HG03469 (cell line): ENCODE data around the gene ZDHHC24.
"Not testable (repeated sequence)": the region's sequence is repeated elsewhere in the genome, so short reads cannot be mapped to it uniquely, and the experiment has no call there.

Experiments used
- ATAC-seq: cut with Tn5 transposase; IDR thresholded peaks from one replicate; pipeline ENCODE4 v1.9.1; 2021; ENCODE audit warnings: mild to moderate bottlenecking, moderate library complexity, moderate number of reproducible peaks; ENCODE audit not compliant: unreplicated experiment

The ZDHHC24 gene

DNA sequence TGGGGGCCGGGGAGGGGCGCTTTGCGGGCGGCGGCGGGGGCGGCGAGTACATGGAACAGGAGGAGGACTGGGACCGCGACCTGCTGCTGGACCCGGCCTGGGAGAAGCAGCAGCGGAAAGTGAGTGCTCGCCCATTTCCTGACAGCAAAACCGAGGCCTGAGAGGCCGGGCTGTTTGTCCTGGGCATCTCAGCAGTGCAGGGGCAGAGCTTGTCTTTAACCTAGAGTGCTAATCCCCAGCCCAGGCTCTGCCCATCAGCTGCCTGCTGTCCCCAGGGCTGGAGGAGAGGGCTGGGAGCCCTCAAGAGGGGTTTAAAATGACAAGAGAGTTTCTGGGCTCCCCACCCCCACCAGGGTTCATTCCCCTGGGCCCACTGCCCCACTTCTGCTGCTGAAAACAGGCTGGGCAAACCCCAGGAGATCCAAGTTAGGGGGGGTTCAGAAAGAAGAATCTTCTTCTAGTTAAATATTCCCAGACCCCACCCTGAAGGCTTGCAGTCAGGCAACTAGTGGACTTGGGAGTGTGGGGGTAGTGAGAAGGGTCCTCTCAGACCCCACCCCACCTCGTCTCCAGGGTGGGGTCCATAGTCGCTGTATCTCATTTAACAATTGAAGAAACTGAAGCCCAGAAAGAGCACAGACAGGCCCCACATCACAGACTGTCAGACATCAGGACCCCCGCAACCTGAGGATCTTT is 1.3 kb upstream of the ZDHHC24 start:
- no peak for ATAC-seq

DNA sequence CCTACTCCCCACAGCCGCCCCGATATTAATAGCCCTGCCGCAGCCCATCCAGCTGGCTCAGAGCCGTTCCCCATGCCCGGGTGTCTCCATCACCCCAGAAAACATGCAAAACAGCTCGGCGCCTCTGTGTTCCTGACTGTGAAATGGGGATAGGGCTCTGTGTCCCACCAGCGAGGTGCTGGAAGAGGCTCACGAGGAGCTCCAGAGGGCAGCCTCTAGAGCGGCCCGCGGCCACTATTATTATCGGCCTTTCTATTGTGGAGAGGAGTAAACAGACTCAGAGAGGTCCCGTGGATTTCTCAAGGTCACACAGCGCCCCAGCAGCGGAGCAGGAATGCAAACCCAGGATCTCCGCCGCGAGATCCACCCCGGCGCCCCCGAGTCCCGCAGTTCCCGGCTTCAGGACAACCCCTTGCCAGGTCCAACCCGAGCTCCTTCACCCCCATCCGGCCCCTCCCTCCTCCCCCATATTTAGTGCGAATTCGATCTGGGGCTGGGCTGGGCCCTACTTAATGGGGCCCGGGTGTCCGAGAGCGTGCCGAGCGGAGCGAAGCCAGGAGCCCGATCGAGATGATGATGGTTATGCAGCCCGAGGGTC is 619 bp upstream of the ZDHHC24 start, which contains the start of gene ACTN3:
Gene ACTN3 (plus strand): TSS at position 536 of the 598 bp plus-strand sequence. CDS start 35 bp downstream, at position 571.
- ATAC-seq = no peak

DNA sequence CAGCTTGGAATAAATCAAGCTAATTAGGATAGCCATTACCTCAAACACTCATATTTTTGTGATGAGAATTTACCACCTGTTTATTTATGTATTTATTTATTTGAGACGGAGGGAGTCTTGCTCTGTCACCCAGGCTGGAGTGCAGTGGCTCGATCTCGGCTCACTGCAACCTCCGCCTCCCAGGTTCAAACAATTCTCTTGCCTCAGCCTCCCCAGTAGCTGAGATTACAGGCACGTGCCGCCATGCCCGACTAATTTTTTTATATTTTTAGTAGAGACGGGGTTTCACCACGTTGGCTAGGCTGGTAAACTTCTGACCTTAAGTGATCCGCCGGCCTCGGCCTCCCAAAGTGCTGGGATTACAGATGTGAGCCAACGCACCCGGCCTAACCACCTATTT is 896 bp downstream of the ZDHHC24 start:
- ATAC-seq = not testable (repeated sequence)

DNA sequence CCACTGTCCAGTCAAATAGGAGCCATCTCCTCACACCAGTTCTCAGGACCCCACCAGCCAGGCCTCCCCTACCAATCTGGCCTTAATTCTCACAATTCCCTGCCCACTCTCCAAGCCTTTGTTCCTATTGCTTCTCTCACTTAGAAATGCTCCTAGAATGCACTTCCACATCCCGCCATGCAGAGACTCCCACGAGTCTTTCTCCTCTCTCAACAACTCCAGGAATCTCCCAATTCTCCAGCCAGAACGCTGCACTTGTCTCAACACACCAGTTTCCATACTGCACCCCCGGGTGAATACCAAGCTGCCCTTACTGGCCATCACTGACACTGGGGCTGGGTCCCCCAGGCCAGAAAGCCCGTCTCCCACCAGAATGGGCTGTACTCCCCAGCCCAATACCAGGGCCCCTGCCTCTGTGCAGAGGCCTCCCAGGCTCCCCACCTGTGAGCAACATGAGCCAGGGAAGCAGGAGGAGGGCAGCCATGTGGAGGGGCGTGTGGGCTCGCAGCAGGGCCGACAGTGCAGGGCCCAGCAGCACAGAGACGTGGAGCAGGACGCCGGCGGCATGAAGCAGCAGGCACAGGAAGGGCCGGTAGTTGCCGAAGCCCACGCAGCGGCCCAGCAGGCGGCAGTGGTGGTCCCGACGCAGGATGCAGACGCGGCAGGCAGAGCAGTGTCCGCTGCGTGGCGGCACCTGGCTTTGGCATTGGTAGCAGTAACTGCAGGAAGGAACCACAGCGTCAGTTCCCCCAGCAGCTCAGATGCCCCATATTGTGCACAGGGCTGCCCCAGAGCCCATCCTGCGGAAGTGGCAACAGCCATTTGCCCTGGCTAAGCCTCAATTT is 2.4 kb downstream of the ZDHHC24 start:
- no peak for ATAC-seq

DNA sequence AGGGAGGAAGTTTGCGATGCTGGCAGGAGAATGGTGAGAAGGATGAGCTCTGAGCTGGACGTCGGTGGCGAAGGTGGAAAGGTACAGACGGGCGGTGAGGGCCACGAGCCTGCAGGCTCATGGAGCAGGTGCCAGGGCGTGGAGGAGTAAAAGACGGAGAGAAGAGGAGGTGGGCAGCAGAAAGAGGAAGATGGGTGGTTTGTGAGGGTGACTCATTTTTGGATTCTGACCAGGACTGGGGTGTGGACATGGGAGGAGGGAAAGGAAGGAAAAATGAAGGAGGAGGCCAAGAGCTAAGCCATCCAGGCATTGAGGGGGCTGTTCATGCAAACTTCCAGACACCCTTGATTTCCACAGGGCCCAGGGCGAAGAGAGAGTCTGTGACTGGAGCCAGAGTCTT is 3.5 kb downstream of the ZDHHC24 start:
- ATAC-seq = no peak

DNA sequence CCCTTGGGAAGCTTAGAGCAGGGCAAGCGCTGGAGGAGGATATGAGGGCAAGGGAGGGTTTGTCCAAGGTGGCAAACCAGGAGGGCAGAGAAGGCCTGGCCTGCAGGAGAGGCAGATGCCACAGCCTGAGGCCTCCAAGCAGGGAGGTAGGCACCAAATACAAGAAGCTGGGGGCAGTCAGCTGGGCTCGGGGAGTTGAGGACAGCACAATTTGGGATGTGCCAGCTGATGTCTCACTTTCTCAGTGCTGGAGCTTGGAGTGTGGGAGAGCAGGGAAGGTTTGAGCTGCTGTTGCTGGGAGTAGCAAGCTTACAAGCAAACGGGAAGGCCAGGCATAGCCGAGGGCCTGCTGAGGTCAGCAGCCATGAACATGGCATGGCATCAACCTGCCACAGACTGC is 4.0 kb downstream of the ZDHHC24 start:
- no peak for ATAC-seq

DNA sequence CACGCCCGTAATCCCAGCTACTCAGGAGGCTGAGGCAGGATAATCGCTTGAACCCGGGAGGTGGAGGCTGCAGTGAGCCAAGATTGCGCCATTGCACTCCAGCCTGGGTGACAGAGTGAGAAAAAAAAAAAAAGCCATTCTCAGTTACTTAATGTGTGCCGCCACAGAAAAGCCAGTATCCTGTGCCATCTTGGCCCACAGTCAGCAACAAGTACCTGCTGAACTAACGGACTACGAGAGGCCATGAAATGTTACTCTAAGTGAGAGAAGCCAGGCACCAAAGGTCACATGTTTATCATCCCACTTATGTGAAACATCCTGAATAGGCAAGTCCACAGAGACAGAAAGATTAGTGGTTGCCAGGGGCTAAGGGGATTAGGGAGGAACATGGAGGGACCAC is 5.2 kb downstream of the ZDHHC24 start:
- ATAC-seq = not testable (repeated sequence)

DNA sequence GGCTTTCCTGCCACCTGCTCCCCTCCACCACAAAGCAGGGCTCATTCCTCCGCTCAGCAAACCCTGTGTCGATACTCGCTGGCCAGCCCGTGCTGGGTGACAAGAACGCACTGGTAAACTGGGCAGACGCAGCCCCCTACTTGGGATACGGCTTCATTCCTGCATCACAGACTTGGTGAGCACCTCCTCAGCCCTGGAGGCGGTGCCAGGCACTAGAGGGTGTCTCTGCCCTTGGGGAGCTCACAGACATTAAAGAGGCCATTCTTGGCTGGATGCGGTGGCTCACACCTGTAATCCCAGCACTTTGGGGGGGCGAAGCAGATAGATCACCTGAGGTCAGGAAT is 6.0 kb downstream of the ZDHHC24 start:
- no peak for ATAC-seq

DNA sequence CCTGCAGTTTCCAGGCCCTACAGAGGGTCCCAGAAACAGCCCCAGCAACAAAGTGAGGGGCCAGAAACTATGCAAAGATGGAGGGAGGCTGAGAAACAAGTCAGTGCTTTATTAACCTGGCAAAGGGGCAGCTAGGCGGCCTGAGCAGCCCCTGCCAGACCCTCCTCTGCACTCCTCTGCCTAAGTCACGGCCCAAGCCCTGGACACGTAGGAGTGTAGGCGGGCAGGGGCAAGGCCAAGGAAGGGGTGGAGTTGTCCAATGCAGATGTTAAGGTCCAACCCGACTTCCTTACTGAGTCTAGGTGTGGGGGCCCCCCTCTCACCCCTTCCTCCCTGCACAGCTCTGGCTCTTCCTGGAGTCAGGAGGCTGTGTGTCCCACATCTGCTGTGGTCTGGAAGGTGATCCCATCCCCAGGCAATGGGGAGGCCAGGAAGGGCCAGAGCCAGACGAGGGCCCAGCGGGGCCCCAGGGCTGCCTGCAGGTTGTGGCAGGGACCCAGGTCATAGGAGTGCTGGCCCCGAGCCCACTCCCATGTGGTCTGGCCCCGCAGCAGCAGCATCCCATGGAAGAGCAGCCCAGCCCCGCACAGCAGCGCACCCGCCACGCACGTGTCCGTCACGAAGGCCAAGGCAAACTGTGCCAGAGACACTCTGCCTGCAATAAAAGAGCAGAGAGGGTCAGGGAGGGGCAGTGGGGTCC is 6.5 kb downstream of the ZDHHC24 start:
- ATAC-seq = no peak

DNA sequence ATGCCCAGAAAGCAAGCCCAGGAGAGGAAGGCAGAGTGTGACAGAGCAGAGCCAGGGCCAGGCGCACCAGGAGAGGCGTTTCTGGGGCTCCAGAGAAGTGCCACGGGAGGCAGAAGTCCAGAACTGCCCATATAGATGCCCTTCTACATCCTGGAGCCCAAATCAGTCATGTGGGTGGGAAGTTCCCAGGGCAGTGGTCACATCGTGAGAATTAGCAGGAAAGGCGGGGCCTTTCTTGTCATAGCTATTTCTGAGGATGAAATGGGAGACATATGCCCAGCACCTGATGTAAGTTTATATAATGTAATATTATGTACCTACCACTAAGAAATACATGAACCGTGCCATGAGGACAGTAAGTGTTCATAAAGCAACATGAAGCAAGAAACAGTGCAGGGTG is 13.1 kb downstream of the ZDHHC24 start:
- ATAC-seq = no peak

DNA sequence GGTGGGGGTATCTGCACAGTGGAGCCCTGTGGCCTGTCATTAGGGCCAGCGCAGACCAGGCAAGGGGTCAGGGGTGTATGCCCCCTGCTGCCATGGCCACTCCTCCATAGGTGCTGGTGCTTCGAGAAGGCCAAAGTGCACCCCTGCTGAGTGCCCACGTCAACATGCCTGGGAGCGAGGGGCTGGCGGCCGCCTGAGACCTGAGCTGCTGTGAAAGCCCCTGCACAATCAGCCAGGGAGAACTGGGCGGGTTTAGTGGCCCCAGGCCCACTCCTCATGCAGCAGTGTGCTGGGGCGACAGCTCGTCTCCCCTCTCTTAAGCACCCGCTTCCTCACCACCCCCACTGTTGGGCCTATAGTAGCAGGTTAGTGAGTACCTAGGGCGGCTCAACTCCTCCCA is 14.0 kb downstream of the ZDHHC24 start:
- ATAC-seq = no peak

DNA sequence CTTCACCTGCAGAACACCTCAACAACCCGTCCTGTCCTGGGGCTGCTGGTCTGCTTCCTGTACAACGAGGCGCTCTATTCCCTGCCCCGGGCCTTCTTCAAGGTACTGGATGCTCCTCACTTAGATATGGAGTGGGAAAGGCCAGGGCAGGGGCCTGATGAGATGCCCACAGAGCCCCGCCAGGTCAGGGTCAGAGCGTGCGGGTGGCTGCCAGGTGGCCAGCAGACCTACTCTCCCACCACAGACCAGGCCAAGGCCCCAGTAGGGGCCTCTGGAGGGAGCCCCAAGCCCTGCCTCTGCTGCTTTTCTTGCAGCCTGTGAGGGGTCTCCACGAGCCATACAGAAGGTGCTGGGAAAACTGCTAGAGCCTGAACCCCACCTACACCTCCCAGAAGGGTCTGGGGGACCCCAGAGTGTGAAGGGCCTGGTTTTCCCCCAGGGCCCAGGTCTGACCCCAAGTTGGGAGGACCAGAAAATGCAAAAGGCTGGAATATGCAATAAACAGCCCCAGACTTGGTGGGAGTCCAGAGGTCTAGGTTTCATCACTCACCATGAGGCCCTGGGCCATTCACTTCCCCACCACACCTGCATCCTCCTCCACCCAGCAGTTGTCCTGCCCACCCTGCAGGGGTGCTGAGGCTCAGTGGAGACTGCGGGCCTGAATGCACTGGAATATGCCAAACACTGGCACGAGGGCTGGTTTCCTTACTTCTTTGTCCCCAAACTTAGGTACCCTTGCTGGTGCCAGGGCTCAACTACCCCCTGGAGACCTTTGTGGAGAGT is 14.7 kb downstream of the ZDHHC24 start:
- ATAC-seq = no peak

DNA sequence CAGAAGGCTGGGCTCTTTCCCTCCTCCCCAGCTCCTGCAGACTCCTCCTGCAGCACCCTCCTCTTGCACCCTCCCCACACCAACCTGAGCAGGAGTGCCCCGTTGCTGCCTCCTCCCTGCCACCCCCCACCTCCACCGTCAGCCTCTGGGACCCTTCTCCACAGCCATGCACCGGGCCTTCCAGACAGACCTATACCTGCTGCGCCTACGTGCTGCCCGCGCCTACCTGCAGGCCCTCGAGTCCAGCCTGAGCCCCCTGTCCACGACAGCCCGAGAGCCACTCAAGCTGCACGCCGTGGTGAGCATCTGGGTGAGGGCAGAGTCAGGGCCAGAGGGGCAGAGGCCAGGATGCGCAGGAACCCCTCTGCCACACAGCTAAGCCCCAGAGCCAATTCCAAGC is 16.2 kb downstream of the ZDHHC24 start:
- ATAC-seq = no peak

DNA sequence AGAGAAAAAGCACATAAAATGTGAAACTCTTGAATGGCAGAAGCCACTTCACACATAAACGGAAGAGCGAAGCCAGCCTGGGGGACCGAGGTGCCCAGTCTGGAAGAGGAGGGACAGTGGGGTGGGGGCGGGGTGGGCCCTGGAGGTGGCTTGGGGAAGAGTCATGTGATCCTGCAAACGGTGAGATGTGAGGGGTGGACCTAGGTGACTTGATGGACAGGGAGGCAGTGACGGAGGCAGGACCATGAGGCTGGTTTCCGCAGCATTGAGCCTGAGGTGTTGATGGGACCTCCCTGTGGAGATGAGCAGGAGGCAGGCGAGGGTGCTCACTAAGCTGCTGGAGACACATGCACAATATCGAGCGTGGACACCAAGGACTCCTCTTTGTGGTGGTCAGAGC is 16.8 kb downstream of the ZDHHC24 start:
- ATAC-seq = no peak

DNA sequence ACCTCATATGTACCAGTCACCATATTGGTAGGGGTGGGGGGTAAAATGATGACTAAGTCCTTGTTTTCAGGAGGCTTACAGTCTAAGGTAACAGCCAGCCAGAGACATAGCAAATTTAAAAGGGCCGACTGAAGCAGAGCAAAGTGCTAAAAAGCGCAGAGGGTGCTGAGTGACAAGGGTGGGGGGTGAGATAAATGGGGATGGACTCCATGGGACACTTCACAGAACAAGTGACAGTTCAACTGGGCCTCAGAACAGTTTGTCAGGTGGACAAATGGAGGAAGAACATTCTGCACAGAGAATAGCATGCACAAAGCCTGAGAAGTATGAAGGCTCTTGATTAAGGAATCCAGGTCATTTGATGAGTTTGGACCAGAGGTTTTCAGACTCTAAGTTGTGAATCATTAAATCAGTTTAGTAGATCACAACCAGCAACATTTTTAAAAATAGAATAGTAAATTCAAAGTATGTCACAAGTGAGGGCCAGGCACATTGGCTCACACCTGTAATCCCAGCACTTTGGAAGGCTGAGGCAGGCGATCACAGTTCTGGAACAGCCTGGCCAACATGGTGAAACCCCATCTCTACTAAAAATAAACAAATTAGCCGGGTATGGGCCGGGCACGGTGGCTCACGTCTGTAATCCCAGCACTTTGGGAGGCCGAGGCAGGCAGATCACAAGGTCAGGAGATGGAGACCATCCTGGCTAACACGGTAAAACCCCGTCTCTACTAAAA is 21.4 kb downstream of the ZDHHC24 start:
- no peak for ATAC-seq

DNA sequence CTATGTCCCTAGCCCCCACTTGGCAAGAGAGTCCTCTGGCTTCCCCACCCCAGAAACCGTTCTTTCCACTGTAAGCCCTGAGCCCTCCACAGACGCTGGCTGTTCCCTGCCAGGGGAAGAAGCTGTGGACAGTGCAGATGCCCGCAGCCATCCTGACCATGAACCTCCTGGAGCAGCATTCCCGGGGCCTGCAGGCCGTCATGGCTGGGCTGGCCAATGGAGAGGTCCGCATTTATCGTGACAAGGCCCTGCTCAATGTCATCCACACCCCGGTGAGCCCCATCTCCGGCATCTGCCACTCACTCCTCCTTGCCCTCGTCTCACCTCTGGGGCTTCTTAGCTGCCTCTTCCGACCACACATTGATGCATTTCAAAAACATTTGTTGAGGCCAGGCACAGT is 22.2 kb downstream of the ZDHHC24 start:
- no peak for ATAC-seq

DNA sequence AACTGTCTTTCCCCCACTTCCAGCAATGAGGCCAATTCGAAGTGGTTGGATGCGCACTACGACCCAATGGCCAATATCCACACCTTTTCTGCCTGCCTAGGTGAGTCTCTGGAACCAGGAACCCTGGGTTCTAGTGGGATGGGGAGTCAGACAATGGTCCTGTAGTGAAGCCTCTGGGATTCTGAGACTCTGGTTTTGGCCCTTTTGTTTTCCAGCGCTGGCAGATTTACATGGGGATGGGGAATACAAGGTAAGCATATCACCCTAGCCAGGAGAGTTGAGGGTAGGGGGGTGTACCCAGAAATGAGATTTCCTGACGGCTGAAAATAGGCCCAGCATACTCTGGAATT is 34.9 kb downstream of the ZDHHC24 start:
- ATAC-seq = no peak

DNA sequence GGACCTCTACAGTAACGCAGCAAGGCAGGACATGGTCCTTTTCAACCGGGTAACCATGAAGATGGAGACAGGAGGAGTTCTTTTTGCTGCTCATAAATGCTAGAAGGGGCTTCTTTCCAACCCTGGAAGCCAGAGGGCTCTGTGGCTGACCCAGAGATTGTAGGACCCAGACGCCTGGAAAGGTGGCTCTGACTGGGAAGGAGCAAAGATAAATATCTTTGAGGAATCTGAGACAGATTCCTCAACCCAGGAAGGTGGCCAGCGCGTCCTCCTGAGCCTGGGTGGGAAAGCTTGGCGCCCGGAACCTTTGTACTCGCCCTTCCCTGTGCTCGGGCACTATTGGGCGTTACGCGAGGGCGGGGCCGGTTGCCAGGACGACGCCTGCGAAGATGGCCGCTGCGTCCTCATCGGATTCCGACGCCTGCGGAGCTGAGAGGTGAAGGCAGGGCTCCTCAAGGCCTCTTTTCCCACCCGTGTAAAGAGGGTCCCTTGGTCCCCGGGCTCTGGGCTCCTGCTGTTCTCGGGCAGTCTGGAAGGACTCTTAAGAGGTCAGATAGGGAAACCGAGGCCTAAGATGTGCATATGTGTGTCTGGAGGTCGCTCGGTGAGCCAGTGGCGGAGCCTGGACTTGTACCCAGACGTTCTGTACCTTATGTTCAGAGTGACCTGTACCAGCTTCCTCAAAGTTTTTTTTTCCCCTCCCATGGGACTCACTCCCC is 35.4 kb downstream of the ZDHHC24 start, which contains the start of gene BBS1:
Gene BBS1 (plus strand): TSS at position 365 of the 719 bp plus-strand sequence. CDS start 25 bp downstream, at position 390.
- no peak for ATAC-seq

DNA sequence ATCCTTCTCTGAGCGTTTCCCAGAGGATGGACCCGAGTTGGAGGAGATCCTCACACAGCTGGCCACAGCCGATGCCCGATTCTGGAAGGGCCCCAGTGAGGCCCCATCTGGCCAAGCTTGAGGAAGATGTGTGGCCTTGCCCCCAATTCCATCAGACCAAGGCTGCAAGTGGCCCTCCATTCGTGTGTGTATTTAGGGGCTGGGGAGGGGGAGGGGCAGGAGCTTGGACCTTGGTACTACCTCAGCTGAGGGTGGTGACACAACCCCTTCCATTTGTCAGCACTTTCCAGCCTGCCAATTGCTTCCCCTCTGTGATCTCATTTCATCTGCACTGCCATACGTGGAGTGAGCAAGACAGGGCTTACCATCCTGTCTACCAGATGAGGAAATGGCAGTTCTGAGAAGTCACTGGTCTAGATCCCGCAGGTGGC is 36.7 kb downstream of the ZDHHC24 start:
- ATAC-seq = no peak
